DND-41 (cell line): ENCODE results near the gene TMEM169.

Experiments
- ATAC-seq: fragments of 200-7000 bp; cut with Tn5 transposase; 3 replicates; pipeline ENCODE4 v1.9.1; 2021; ENCODE audit warnings: low read depth; ENCODE audit not compliant: insufficient read depth
- DNase-seq: peaks from one replicate; pipeline ENCODE4 v3.0.0-alpha.2; 2020
- H2AFZ ChIP-seq: 2 replicates; pipeline ENCODE4 v1.6.0; 2012; ENCODE audit warnings: low read depth, low read length
- H3K27ac ChIP-seq: 2 replicates; pipeline ENCODE4 v1.5.1; 2012; ENCODE audit warnings: low read length, inconsistent platforms
- H3K27me3 ChIP-seq: fragments of 200-600 bp; sonication (generic); 2 replicates; pipeline ENCODE4 v1.6.0; 2012; ENCODE audit warnings: low read length, mild to moderate bottlenecking, inconsistent platforms; ENCODE audit not compliant: insufficient read depth, poor library complexity
- H3K36me3 ChIP-seq: 2 replicates; pipeline ENCODE4 v1.5.1; 2012; ENCODE audit warnings: low read length, inconsistent platforms; ENCODE audit not compliant: insufficient read depth
- H3K4me1 ChIP-seq: 2 replicates; pipeline ENCODE4 v1.5.1; 2012; ENCODE audit warnings: mild to moderate bottlenecking, low read length; ENCODE audit not compliant: insufficient read depth
- H3K4me2 ChIP-seq: 2 replicates; pipeline ENCODE4 v1.6.0; 2012; ENCODE audit warnings: mild to moderate bottlenecking, moderate library complexity, low read length, inconsistent platforms; ENCODE audit not compliant: insufficient read depth
- H3K4me3 ChIP-seq, 2 experiments: fragments of 200-600 bp in 1 of 2; shearing (Covaris generic) in 1 of 2; 2 replicates each; pipeline ENCODE4 v1.5.1; 2012 to 2016; ENCODE audit warnings: inconsistent platforms in 2 of 2, low read length in 2 of 2, mild to moderate bottlenecking in 2 of 2, low read depth in 1 of 2, moderate library complexity in 1 of 2
- H3K79me2 ChIP-seq: 2 replicates; pipeline ENCODE4 v1.6.0; 2012; ENCODE audit warnings: low read length, inconsistent platforms; ENCODE audit not compliant: insufficient read depth
- H3K9ac ChIP-seq: 2 replicates; pipeline ENCODE4 v1.6.0; 2012; ENCODE audit warnings: low read depth, mild to moderate bottlenecking, inconsistent platforms, low read length, moderate library complexity
- H3K9me3 ChIP-seq: 2 replicates; pipeline ENCODE4 v1.5.1; 2012; ENCODE audit warnings: low read length, moderate library complexity, mild to moderate bottlenecking, inconsistent platforms; ENCODE audit not compliant: insufficient read depth, severe bottlenecking
- H4K20me1 ChIP-seq: 2 replicates; pipeline ENCODE4 v1.6.0; 2012; ENCODE audit warnings: low read length; ENCODE audit not compliant: insufficient read depth
- EZH2 ChIP-seq: IDR thresholded peaks from 3 replicates; pipeline ENCODE4 v1.6.1; 2012; ENCODE audit warnings: borderline replicate concordance, low read depth, mild to moderate bottlenecking, moderate library complexity, low read length, inconsistent platforms; ENCODE audit not compliant: severe bottlenecking
- TF ChIP-seq, protein P1 (sequence below): IDR thresholded peaks from 2 replicates; pipeline ENCODE4 v1.5.1; 2012; ENCODE audit warnings: borderline replicate concordance, low read length, moderate library complexity, mild to moderate bottlenecking; ENCODE audit not compliant: poor library complexity, severe bottlenecking; ENCODE audit errors: extremely low read depth

TMEM169 gene

DNA sequence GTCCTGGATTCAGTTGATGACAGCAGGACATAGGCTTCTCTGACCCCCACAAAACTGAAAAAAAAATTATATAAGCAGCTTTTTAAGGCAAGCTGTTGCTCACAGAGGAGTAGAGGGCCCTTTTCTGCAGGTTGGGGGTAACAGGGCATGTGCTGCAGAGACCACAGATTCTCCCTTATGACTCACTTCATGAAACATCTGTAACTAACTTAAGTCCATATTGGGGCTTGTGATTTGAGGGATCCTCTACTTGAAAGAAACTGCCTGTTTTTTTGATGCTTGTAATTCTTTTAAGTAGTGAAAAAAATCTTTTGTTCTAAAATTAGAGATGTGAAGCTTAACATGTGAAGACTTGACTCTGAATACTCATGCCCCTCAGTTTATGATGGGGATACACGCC is 60.8 kb downstream of the TMEM169 start:
- no peaks in the 10 kb centered on the region for H3K4me1 ChIP-seq
- no peaks in the 10 kb centered on the region for H3K9me3 ChIP-seq
- TF ChIP-seq EZH2, result no peak
- TF ChIP-seq, protein P1, sequence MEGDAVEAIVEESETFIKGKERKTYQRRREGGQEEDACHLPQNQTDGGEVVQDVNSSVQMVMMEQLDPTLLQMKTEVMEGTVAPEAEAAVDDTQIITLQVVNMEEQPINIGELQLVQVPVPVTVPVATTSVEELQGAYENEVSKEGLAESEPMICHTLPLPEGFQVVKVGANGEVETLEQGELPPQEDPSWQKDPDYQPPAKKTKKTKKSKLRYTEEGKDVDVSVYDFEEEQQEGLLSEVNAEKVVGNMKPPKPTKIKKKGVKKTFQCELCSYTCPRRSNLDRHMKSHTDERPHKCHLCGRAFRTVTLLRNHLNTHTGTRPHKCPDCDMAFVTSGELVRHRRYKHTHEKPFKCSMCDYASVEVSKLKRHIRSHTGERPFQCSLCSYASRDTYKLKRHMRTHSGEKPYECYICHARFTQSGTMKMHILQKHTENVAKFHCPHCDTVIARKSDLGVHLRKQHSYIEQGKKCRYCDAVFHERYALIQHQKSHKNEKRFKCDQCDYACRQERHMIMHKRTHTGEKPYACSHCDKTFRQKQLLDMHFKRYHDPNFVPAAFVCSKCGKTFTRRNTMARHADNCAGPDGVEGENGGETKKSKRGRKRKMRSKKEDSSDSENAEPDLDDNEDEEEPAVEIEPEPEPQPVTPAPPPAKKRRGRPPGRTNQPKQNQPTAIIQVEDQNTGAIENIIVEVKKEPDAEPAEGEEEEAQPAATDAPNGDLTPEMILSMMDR, result no peak
- H4K20me1 ChIP-seq, result peaks cover 32% of the 10 kb centered on the region; the same call in 1 of the 2 replicates
- no peaks in the 10 kb centered on the region for H3K27me3 ChIP-seq
- no peak overlapping the region for H2AFZ ChIP-seq
- DNase-seq (no peak), ATAC-seq (peak; percentile 58; the same call in 2 of the 3 replicates)
- H3K9ac ChIP-seq, result no peak overlapping the region
- no peak overlapping the region for H3K4me3 ChIP-seq
- no peak overlapping the region for H3K27ac ChIP-seq
- peaks cover 97% of the 10 kb centered on the region for H3K36me3 ChIP-seq
- H3K79me2 ChIP-seq, result peaks cover 46% of the 10 kb centered on the region
- H3K4me2 ChIP-seq, result no peak overlapping the region

DNA sequence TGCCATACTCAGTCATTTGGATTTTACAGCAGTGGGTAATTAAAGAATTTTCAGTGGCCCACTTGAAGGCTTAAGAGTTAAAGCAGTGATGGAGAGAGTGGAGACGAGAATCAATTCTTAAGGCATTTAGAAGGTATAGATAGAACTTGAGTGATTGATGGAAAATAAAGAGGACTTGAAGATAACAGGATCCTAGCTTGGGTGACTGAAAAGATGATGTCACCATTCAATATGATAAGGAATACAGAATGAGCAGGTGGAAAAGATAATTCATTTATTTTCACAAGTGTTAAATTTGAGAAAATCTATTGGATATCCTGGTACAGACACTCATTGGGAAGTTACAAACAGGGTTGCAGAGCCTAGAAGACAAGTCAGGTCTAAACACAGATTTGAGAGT is 62.7 kb downstream of the TMEM169 start:
- TF ChIP-seq EZH2, result no peak
- TF ChIP-seq, protein P1, result no peak
- ATAC-seq (no peak), DNase-seq (no peak)
- H3K4me1 ChIP-seq, result no peaks in the 10 kb centered on the region
- peaks cover 25% of the 10 kb centered on the region; the same call in 1 of the 2 replicates for H4K20me1 ChIP-seq
- H3K9me3 ChIP-seq, result no peaks in the 10 kb centered on the region
- H3K27ac ChIP-seq, result no peak overlapping the region
- H3K9ac ChIP-seq, result no peak overlapping the region
- no peaks in the 10 kb centered on the region for H3K27me3 ChIP-seq
- no peak overlapping the region for H3K4me3 ChIP-seq
- H3K36me3 ChIP-seq, result peaks cover 97% of the 10 kb centered on the region
- peaks cover 52% of the 10 kb centered on the region for H3K79me2 ChIP-seq
- H3K4me2 ChIP-seq, result no peak overlapping the region
- no peak overlapping the region for H2AFZ ChIP-seq

DNA sequence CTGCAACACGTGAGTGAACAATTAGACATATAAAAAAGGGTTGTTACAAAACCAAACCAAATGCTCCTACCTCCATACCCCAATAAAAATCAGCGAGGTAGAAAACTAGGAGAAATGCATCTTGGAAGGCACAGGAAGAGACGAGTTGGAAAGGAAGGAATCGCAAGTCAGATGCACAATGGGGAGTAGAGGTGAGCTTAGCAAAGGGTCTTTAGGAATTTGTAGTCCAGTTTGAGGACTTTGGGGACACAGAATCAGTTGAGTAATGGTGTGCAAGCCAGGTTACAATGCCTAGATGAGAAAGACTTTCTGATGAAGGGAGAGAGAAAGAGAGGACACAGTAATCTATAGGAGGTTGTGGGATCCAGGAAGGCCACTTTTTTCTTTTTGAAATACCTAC is 63.1 kb downstream of the TMEM169 start:
- TF ChIP-seq, protein P1, result no peak
- TF ChIP-seq EZH2, result no peak
- H3K4me3 ChIP-seq, result no peak overlapping the region
- no peaks in the 10 kb centered on the region for H3K9me3 ChIP-seq
- DNase-seq (no peak), ATAC-seq (no peak)
- no peak overlapping the region for H3K27ac ChIP-seq
- no peaks in the 10 kb centered on the region for H3K27me3 ChIP-seq
- no peaks in the 10 kb centered on the region for H3K4me1 ChIP-seq
- H3K4me2 ChIP-seq, result no peak overlapping the region
- peaks cover 25% of the 10 kb centered on the region; the same call in 1 of the 2 replicates for H4K20me1 ChIP-seq
- peaks cover 97% of the 10 kb centered on the region for H3K36me3 ChIP-seq
- H3K79me2 ChIP-seq, result peaks cover 55% of the 10 kb centered on the region
- H2AFZ ChIP-seq, result no peak overlapping the region
- H3K9ac ChIP-seq, result no peak overlapping the region

DNA sequence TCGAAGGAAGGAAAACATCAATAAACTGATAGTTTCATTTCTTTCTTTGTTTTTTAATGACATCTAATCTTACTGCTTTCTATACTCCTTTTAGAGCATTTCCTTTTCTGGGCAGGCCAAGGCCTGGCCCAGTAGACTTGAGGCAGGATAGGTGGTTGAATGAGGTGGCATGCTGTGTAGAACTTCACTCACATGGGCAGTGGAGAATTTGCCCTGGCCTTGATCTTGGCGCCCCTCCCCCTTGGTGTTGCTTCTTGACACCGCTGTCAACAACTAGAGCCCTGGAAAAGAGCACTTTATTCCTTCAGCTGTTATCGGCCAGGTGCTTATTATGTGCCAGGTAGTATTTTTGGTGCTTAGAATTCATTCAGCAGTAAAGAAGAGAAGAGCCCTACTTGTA is 64.9 kb downstream of the TMEM169 start:
- DNase-seq (no peak), ATAC-seq (no peak)
- no peak overlapping the region for H3K9ac ChIP-seq
- TF ChIP-seq, protein P1, result no peak
- no peak for TF ChIP-seq EZH2
- H3K9me3 ChIP-seq, result no peaks in the 10 kb centered on the region
- H4K20me1 ChIP-seq, result peaks cover 34% of the 10 kb centered on the region; the same call in 1 of the 2 replicates
- H3K4me1 ChIP-seq, result no peaks in the 10 kb centered on the region
- peaks cover 55% of the 10 kb centered on the region for H3K79me2 ChIP-seq
- H2AFZ ChIP-seq, result no peak overlapping the region
- H3K4me3 ChIP-seq, result no peak overlapping the region
- no peaks in the 10 kb centered on the region for H3K27me3 ChIP-seq
- H3K4me2 ChIP-seq, result no peak overlapping the region
- peaks cover 97% of the 10 kb centered on the region for H3K36me3 ChIP-seq
- no peak overlapping the region for H3K27ac ChIP-seq
